ENCODE results near the gene SLC25A30. TPM values are rescaled to one million over a fixed set of nuclear protein-coding genes. Genes with fewer than 3 reads are reported as not detected.

Gene SLC25A30
- total RNA-seq, 4 donors from 2014 or later = 7.4 to 16.3 (median 13.1) TPM

GRCh38 chr13:45411631-45412030 lies 6.5 kb downstream of the SLC25A30 start:
- Histone ChIP-seq H3K36me3 (peaks cover 0 to 48% of the 10 kb centered on the region in 2 donors), H3K27me3 (no peaks in the 10 kb centered on the region), H3K27ac (no peak overlapping the region), H3K4me1 (peaks cover 0 to 42% (median 6%) of the 10 kb centered on the region in 3 donors), H3K9me3 (no peaks in the 10 kb centered on the region), H3K4me3 (no peak overlapping the region)
- no peak for ATAC-seq
- TF ChIP-seq CTCF (IDR thresholded peaks at IDR 0.05) = no peak
- no peak for TF ChIP-seq POLR2AphosphoS5 (IDR thresholded peaks at IDR 0.05)
- no peak for TF ChIP-seq POLR2A (IDR thresholded peaks at IDR 0.05)
- no peak for TF ChIP-seq EP300 (IDR thresholded peaks at IDR 0.05)
- 93 to 96% methylated on average over 3 to 4 of the region's 4 CpGs for WGBS, 2 donors (ENCODE audit: low coverage in 1 of 2)

GRCh38 chr13:45411221-45411620 lies 7.0 kb downstream of the SLC25A30 start:
- no peak overlapping the region for H3K27ac ChIP-seq
- no peak overlapping the region for H3K4me3 ChIP-seq
- 59 to 88% methylated on average over 4 of the region's 4 CpGs for WGBS, 2 donors (ENCODE audit: low coverage in 1 of 2)
- peaks cover 0 to 52% of the 10 kb centered on the region in 2 donors for H3K36me3 ChIP-seq
- H3K4me1 ChIP-seq = peaks cover 0 to 38% (median 5%) of the 10 kb centered on the region in 3 donors
- no peak for ATAC-seq
- no peaks in the 10 kb centered on the region for H3K27me3 ChIP-seq
- no peaks in the 10 kb centered on the region for H3K9me3 ChIP-seq
- no peak for TF ChIP-seq CTCF (IDR thresholded peaks at IDR 0.05)
- TF ChIP-seq EP300 (IDR thresholded peaks at IDR 0.05) = no peak
- no peak for TF ChIP-seq POLR2AphosphoS5 (IDR thresholded peaks at IDR 0.05)
- TF ChIP-seq POLR2A (IDR thresholded peaks at IDR 0.05) = no peak

GRCh38 chr13:45410466-45410865 lies 7.7 kb downstream of the SLC25A30 start:
- no peak for ATAC-seq
- H3K4me1 ChIP-seq = peaks cover 0 to 33% (median 5%) of the 10 kb centered on the region in 3 donors
- 86 to 95% methylated on average over 4 to 6 of the region's 12 CpGs for WGBS, 2 donors (ENCODE audit: low coverage in 1 of 2)
- peaks cover 0 to 59% of the 10 kb centered on the region in 2 donors for H3K36me3 ChIP-seq
- no peak overlapping the region for H3K27ac ChIP-seq
- H3K4me3 ChIP-seq = no peak overlapping the region
- H3K9me3 ChIP-seq = no peaks in the 10 kb centered on the region
- TF ChIP-seq CTCF (IDR thresholded peaks at IDR 0.05) (no peak), EP300 (IDR thresholded peaks at IDR 0.05) (no peak), POLR2AphosphoS5 (IDR thresholded peaks at IDR 0.05) (no peak), POLR2A (IDR thresholded peaks at IDR 0.05) (no peak)
- H3K27me3 ChIP-seq = no peaks in the 10 kb centered on the region

GRCh38 chr13:45410001-45410400 lies 8.2 kb downstream of the SLC25A30 start:
- Histone ChIP-seq H3K4me1 (peaks cover 0 to 28% (median 3%) of the 10 kb centered on the region in 3 donors), H3K4me3 (no peak overlapping the region), H3K9me3 (no peaks in the 10 kb centered on the region), H3K27me3 (no peaks in the 10 kb centered on the region), H3K36me3 (peaks cover 0 to 64% of the 10 kb centered on the region in 2 donors), H3K27ac (no peak overlapping the region)
- WGBS, 2 donors (ENCODE audit: low coverage in 1 of 2) = 69 to 85% methylated on average over 2 of the region's 2 CpGs
- TF ChIP-seq EP300 (IDR thresholded peaks at IDR 0.05) (no peak), POLR2AphosphoS5 (IDR thresholded peaks at IDR 0.05) (no peak), POLR2A (IDR thresholded peaks at IDR 0.05) (no peak), CTCF (IDR thresholded peaks at IDR 0.05) (no peak)
- no peak for ATAC-seq

GRCh38 chr13:45406421-45406820 lies 11.8 kb downstream of the SLC25A30 start:
- no peak for TF ChIP-seq POLR2A (IDR thresholded peaks at IDR 0.05)
- TF ChIP-seq EP300 (IDR thresholded peaks at IDR 0.05) = no peak
- no peak for TF ChIP-seq CTCF (IDR thresholded peaks at IDR 0.05)
- no peak for TF ChIP-seq POLR2AphosphoS5 (IDR thresholded peaks at IDR 0.05)
- Histone ChIP-seq H3K27me3 (no peaks in the 10 kb centered on the region), H3K36me3 (peaks cover 0 to 89% of the 10 kb centered on the region in 2 donors), H3K4me1 (no peaks in the 10 kb centered on the region), H3K4me3 (no peak overlapping the region), H3K27ac (no peak overlapping the region), H3K9me3 (no peaks in the 10 kb centered on the region)
- no peak for ATAC-seq
- 76 to 79% methylated on average over 3 of the region's 3 CpGs for WGBS, 2 donors (ENCODE audit: low coverage in 1 of 2)
